IMR-90 (cell line): ENCODE data around the gene EED. TPM values are rescaled to one million over a fixed set of nuclear protein-coding genes. Genes with fewer than 3 reads are reported as not detected.

Experiments
- ATAC-seq: fragments of 200-7000 bp; cut with Tn5 transposase; 2 replicates; pipeline ENCODE4 v1.9.1; 2020; ENCODE audit warnings: low read depth, mild to moderate bottlenecking, moderate library complexity
- BruUV-seq: library from RNA; stranded (reverse); fragments of 400-500 nt; replicated peaks from 2 replicates; lab custom pipeline; 2021; lab: Mats Ljungman, UMichigan
- CTCF ChIA-PET: fragments of 300-600 bp; formaldehyde crosslinking; extraction: SDS; loops from one replicate; lab custom pipeline; 2021; ENCODE audit warnings: antibody characterized with exemption; lab: Yijun Ruan, JAX
- POLR2A ChIA-PET: fragments of 300-600 bp; sonication (Branson Sonifier 250); formaldehyde crosslinking; loops from one replicate; lab custom pipeline; 2022; ENCODE audit warnings: antibody characterized with exemption; ENCODE audit not compliant: unreplicated experiment; lab: Charles Lee
- DNase-seq: peaks from one replicate; pipeline ENCODE4 v3.0.0; 2013
- H2AFZ ChIP-seq: replicated peaks from 2 replicates; pipeline ENCODE3; 2013; ENCODE audit warnings: low read length, mild to moderate bottlenecking; ENCODE audit not compliant: poor library complexity
- H2AK5ac ChIP-seq: 2 replicates; pipeline ENCODE4 v1.6.1; 2013; ENCODE audit warnings: low read depth, low read length, inconsistent platforms
- H2AK9ac ChIP-seq: replicated peaks from 2 replicates; pipeline ENCODE3; 2013; ENCODE audit warnings: mild to moderate bottlenecking, low read depth, low read length, moderate library complexity; ENCODE audit not compliant: poor library complexity
- H2BK120ac ChIP-seq: 2 replicates; pipeline ENCODE4 v1.6.1; 2013; ENCODE audit warnings: low read depth, low read length, inconsistent platforms
- H2BK15ac ChIP-seq: 3 replicates; pipeline ENCODE4 v1.6.1; 2013; ENCODE audit warnings: low read depth, low read length, inconsistent platforms
- H2BK20ac ChIP-seq: 2 replicates; pipeline ENCODE4 v1.6.1; 2013; ENCODE audit warnings: low read depth, mild to moderate bottlenecking, inconsistent platforms, low read length, moderate library complexity
- H2BK5ac ChIP-seq: 2 replicates; pipeline ENCODE4 v1.6.1; 2013; ENCODE audit warnings: mild to moderate bottlenecking, low read depth, low read length, inconsistent platforms; ENCODE audit not compliant: poor library complexity, severe bottlenecking
- H3K14ac ChIP-seq: replicated peaks from 2 replicates; pipeline ENCODE4 v1.6.1; 2013; ENCODE audit warnings: low read depth, low read length, inconsistent platforms
- H3K18ac ChIP-seq: 2 replicates; pipeline ENCODE4 v1.6.1; 2013; ENCODE audit warnings: low read depth, low read length, control low read depth
- H3K23ac ChIP-seq: 2 replicates; pipeline ENCODE4 v1.6.1; 2013; ENCODE audit warnings: low read depth, low read length, inconsistent platforms
- H3K27ac ChIP-seq: 2 replicates; pipeline ENCODE4 v1.5.1; 2013; ENCODE audit warnings: mild to moderate bottlenecking, control low read depth, low read length; ENCODE audit not compliant: insufficient read depth
- H3K27me3 ChIP-seq: 2 replicates; pipeline ENCODE4 v1.6.1; 2013; ENCODE audit warnings: low read length; ENCODE audit not compliant: control insufficient read depth, insufficient read depth
- H3K36me3 ChIP-seq: 2 replicates; pipeline ENCODE4 v1.6.1; 2013; ENCODE audit warnings: low read length, mixed read lengths; ENCODE audit not compliant: control insufficient read depth, insufficient read depth
- H3K4ac ChIP-seq: 2 replicates; pipeline ENCODE4 v1.6.1; 2013; ENCODE audit warnings: low read depth, low read length, inconsistent platforms
- H3K4me1 ChIP-seq: 2 replicates; pipeline ENCODE4 v1.6.1; 2013; ENCODE audit warnings: low read length, mixed read lengths; ENCODE audit not compliant: control insufficient read depth, insufficient read depth
- H3K4me2 ChIP-seq: 2 replicates; pipeline ENCODE4 v1.6.1; 2013; ENCODE audit warnings: low read depth, mild to moderate bottlenecking, control low read depth, low read length, moderate library complexity
- H3K4me3 ChIP-seq: 2 replicates; pipeline ENCODE4 v1.5.1; 2013; ENCODE audit warnings: low read depth, mild to moderate bottlenecking, control low read depth, low read length, moderate library complexity; ENCODE audit not compliant: insufficient read depth
- H3K56ac ChIP-seq: 2 replicates; pipeline ENCODE4 v1.6.1; 2013; ENCODE audit warnings: low read length, inconsistent platforms; ENCODE audit not compliant: insufficient read depth; ENCODE audit errors: extremely low read depth
- H3K79me1 ChIP-seq, 2 experiments: 2 replicates each; pipeline ENCODE4 v1.6.1; 2013; ENCODE audit warnings: low read length in 2 of 2, inconsistent platforms in 1 of 2, low read depth in 1 of 2
- H3K9ac ChIP-seq: 2 replicates; pipeline ENCODE4 v1.6.1; 2013; ENCODE audit warnings: low read depth, low read length, control low read depth
- H3K9me1 ChIP-seq: 2 replicates; pipeline ENCODE4 v1.6.1; 2013; ENCODE audit warnings: low read length, inconsistent platforms; ENCODE audit not compliant: insufficient read depth
- H3K9me3 ChIP-seq: 2 replicates; pipeline ENCODE4 v1.6.1; 2013; ENCODE audit warnings: low read length; ENCODE audit not compliant: control insufficient read depth, insufficient read depth
- H4K20me1 ChIP-seq: 2 replicates; pipeline ENCODE4 v1.6.1; 2013; ENCODE audit warnings: low read length, inconsistent platforms; ENCODE audit not compliant: insufficient read depth
- H4K5ac ChIP-seq: 2 replicates; pipeline ENCODE4 v1.6.1; 2013; ENCODE audit warnings: mild to moderate bottlenecking, low read depth, low read length, control low read depth
- H4K8ac ChIP-seq, 2 experiments: 2 replicates each; pipeline ENCODE4 v1.6.1; 2013; ENCODE audit warnings: low read depth in 2 of 2, low read length in 2 of 2, control low read depth in 1 of 2, inconsistent platforms in 1 of 2
- H4K91ac ChIP-seq: 2 replicates; pipeline ENCODE4 v1.6.1; 2013; ENCODE audit warnings: low read depth, low read length, inconsistent platforms; ENCODE audit not compliant: insufficient read depth
- CEBPB ChIP-seq: IDR thresholded peaks from 2 replicates; pipeline ENCODE4 v1.6.1; 2012; ENCODE audit warnings: low read depth, low read length, improper control_type of control experiment
- CTCF ChIP-seq: conservative IDR thresholded peaks from 2 replicates; pipeline ENCODE4 v1.5.1; 2012; ENCODE audit warnings: mild to moderate bottlenecking, low read depth, low read length, improper control_type of control experiment
- MAFK ChIP-seq: IDR thresholded peaks from 2 replicates; pipeline ENCODE4 v1.6.1; 2012; ENCODE audit warnings: low read depth, low read length, improper control_type of control experiment
- MXI1 ChIP-seq: IDR thresholded peaks from 2 replicates; pipeline ENCODE4 v1.6.1; 2012; ENCODE audit warnings: low read depth, mild to moderate bottlenecking, low read length, moderate library complexity, borderline replicate concordance
- NFE2L2 ChIP-seq: fragments of 150-350 bp; IDR thresholded peaks from 2 replicates; pipeline ENCODE4 v1.6.1; 2016; ENCODE audit warnings: low read depth, mild to moderate bottlenecking, low read length
- RAD21 ChIP-seq: IDR thresholded peaks from 2 replicates; pipeline ENCODE4 v1.6.1; 2012; ENCODE audit warnings: low read length, improper control_type of control experiment
- dilution Hi-C: fragments of 300-500 bp; cut with HindIII; formaldehyde crosslinking; loops from one replicate; pipeline ENCODE4 v1.14.3; 2018; ENCODE audit warnings: low sequenced_read_pairs; ENCODE audit not compliant: unreplicated experiment
- in situ Hi-C: fragments of 300-500 bp; cut with MboI; formaldehyde crosslinking; loops from 3 replicates; pipeline ENCODE4 v1.14.3; 2019; ENCODE audit warnings: low sequenced_read_pairs, inconsistent platforms, mixed read lengths
- intact Hi-C: fragments of 100-400 bp; cut with micrococcal nuclease; formaldehyde crosslinking; loops from 2 replicates; pipeline ENCODE4 v1.10.0; 2022
- polyA plus RNA-seq, 3 experiments: library from polyadenylated mRNA; depleted of rRNA; stranded (reverse); fragments of >200 nt; gene quantifications; 2 replicates each; pipeline ENCODE4 v1.2.3, GENCODE V29; 2012; ENCODE audit warnings: low replicate concordance in 1 of 3
- total RNA-seq: library from RNA; depleted of rRNA; stranded (reverse); fragments of >200 nt; gene quantifications from 2 replicates; pipeline ENCODE4 v1.2.3, GENCODE V29; 2012
- TF ChIP-seq, protein P1 (sequence below): fragments of 150-350 bp; IDR thresholded peaks from 2 replicates; pipeline ENCODE4 v1.6.1; 2017; ENCODE audit warnings: mild to moderate bottlenecking, antibody characterized with exemption, low read length, low read depth

EED gene
- total and polyA plus RNA-seq, 2 of the 4 experiments (the other 2 are of a cell fraction) = 11.1 to 11.5 TPM

GRCh38 chr11:86198139-86198538 lies 46.4 kb upstream of the EED start:
- CTCF ChIA-PET = no interaction called here
- Histone ChIP-seq H2AK5ac (no peak overlapping the region), H3K27ac (no peak overlapping the region), H3K56ac (no peak overlapping the region), H3K4me3 (no peak overlapping the region), H3K9me1 (no peaks in the 10 kb centered on the region), H4K5ac (no peak overlapping the region), H2BK20ac (no peak overlapping the region), H3K4me1 (peaks cover 9% of the 10 kb centered on the region; the same call in 1 of the 2 replicates), H3K9me3 (no peaks in the 10 kb centered on the region), H3K4me2 (no peak overlapping the region), H4K8ac (no peak overlapping the region), H3K4ac (no peak overlapping the region), H3K9ac (no peak overlapping the region), H3K14ac (no peak overlapping the region), H3K18ac (no peak overlapping the region), H2BK120ac (no peak overlapping the region), H3K36me3 (no peaks in the 10 kb centered on the region), H4K91ac (no peak overlapping the region), H3K79me1 (peaks cover 0 to 10% of the 10 kb centered on the region in 2 experiments; a peak in 1 of 4 replicates), H2AK9ac (no peak overlapping the region), H3K23ac (no peak overlapping the region), H2BK15ac (no peak overlapping the region), H3K27me3 (no peaks in the 10 kb centered on the region), H4K20me1 (no peaks in the 10 kb centered on the region), H2BK5ac (no peak overlapping the region), H2AFZ (no peak overlapping the region)
- no TSS peak for BruUV-seq
- POLR2A ChIA-PET = no interaction called here
- no peak for ATAC-seq
- dilution Hi-C loops = no loop called here
- intact Hi-C loops = no loop called here
- in situ Hi-C loops = no loop called here
- TF ChIP-seq RAD21 = no peak
- no peak for TF ChIP-seq CTCF
- TF ChIP-seq CEBPB = no peak
- no peak for TF ChIP-seq MAFK
- TF ChIP-seq NFE2L2 = no peak
- TF ChIP-seq, protein P1, sequence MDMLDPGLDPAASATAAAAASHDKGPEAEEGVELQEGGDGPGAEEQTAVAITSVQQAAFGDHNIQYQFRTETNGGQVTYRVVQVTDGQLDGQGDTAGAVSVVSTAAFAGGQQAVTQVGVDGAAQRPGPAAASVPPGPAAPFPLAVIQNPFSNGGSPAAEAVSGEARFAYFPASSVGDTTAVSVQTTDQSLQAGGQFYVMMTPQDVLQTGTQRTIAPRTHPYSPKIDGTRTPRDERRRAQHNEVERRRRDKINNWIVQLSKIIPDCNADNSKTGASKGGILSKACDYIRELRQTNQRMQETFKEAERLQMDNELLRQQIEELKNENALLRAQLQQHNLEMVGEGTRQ = no peak
- TF ChIP-seq MXI1 = no peak
- DNase-seq = no peak
